ENCODE data around the gene GPR137B.

The GPR137B gene

DNA sequence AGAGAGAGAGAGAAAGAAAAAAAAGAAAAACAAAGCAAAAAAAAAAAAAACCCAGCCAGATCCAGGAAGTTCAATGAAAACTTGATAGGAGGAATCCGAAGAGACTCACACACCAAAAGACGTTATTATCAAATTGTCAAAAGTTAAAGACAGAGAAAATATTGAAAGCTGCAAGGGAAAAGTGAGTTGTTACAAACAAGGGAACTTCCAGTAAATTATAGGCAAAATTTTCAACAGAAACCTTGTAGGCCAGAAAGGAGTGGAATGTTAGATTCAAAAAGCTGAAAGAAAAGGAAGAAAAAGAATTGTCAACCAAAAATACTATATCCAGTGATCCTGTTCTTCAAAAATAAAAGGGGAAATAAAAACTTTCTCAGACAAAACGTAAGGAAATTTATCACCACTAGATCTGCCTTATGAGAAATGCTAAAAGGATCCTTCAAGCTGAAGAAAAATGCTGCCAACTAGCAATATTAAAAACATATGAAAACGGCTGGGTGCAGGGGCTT lies 115.8 kb downstream of the GPR137B start:
- no peak for DNase-seq (ENCODE audit: low read depth in 3 of 3)

Data from stimulated activated CD4-positive, alpha-beta T cell treated with anti-CD3 and anti-CD28 coated beads, TNF-alpha, amount 100 ng/mL, for 24 hours (primary cell).